ENCODE data around the gene SHROOM3. TPM values are rescaled to one million over a fixed set of nuclear protein-coding genes. Genes with fewer than 3 reads are reported as not detected.

The SHROOM3 gene
- total RNA-seq, 2 donors from 2014 or later: 18.1 to 21.8 TPM

- Histone ChIP-seq H3K36me3 (ENCODE audit: control insufficient read depth, insufficient read depth, low read length) (no peaks in the 10 kb centered on the region), H3K4me3 (ENCODE audit: low read length) (no peak overlapping the region), H3K27me3 (ENCODE audit: control insufficient read depth, insufficient read depth, low read length, poor library complexity, severe bottlenecking) (no peaks in the 10 kb centered on the region), H3K9ac (ENCODE audit: extremely low read depth, low read length, poor library complexity, severe bottlenecking) (no peak overlapping the region), H3K9me3 (ENCODE audit: control insufficient read depth, low read length) (no peaks in the 10 kb centered on the region), H3K4me1 (ENCODE audit: control insufficient read depth, insufficient read depth, low read length) (no peaks in the 10 kb centered on the region), H3K27ac (ENCODE audit: low read depth, low read length) (no peak overlapping the region)
- peaks cover 4% of the 10 kb centered on the region for H3K27me3 Mint-ChIP-seq (ENCODE audit: insufficient read depth)
- H3K27ac Mint-ChIP-seq: no peak overlapping the region
- no peaks in the 10 kb centered on the region for H3K36me3 Mint-ChIP-seq (ENCODE audit: low read depth)
- no peaks in the 10 kb centered on the region for H3K9me3 Mint-ChIP-seq
- TF ChIP-seq CTCF (conservative IDR thresholded peaks at IDR 0.05): no peak
- DNase-seq: no peak
- H3K4me3 Mint-ChIP-seq: no peak overlapping the region
- WGBS, 2 experiments (ENCODE audit: insufficient coverage in 1 of 2, insufficient read length in 1 of 2): 95 to 100% methylated on average over 1 to 2 of the region's 2 CpGs
- no peaks in the 10 kb centered on the region for H3K4me1 Mint-ChIP-seq
These were observed 222.4 kb downstream of the SHROOM3 start for GRCh38 chr4:76657443-76657842.

DNA sequence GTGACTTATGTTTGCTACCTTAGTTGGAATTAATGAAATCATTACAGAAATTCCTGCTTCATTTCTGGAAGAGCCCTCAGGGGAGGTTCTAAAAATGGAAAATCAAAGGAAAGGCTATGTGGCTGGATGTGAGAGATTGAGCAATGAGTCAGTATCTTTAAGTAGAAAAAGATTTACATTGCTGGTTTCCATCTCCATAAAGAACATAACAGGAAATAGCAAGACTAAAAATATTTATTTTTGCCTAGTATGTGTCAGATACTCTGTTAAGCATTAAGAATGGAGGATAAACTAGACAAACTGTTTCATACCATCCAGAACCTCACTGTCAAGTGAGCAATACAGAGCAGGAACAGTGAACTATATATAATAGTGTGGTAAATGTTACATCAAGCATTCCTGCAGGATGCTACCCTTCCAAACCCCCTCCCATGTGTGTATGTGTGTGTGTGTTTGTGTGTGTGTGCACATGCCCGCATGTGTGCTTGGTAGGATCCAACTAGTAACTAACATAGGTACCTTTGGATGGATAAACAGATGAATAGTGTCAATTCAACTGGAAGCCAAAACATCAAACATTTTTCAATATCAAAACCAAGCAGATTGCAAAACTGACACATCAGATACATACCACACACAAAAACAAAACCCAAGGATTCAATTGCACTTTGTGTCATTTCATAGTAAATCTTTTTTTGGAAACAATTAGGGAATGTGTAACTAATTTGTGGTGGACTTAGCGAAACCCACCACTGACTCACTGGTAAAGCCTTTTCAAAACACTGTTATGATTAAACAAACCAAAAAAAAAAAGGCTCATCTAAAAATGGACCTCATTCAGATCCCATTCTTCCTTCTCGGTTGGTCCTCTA, 223.4 kb downstream of the SHROOM3 start:
- no peak overlapping the region for H3K4me3 Mint-ChIP-seq
- Histone ChIP-seq H3K4me3 (ENCODE audit: low read length) (no peak overlapping the region), H3K9me3 (ENCODE audit: control insufficient read depth, low read length) (no peaks in the 10 kb centered on the region), H3K9ac (ENCODE audit: extremely low read depth, low read length, poor library complexity, severe bottlenecking) (no peak overlapping the region), H3K4me1 (ENCODE audit: control insufficient read depth, insufficient read depth, low read length) (no peaks in the 10 kb centered on the region), H3K27me3 (ENCODE audit: control insufficient read depth, insufficient read depth, low read length, poor library complexity, severe bottlenecking) (no peaks in the 10 kb centered on the region), H3K36me3 (ENCODE audit: control insufficient read depth, insufficient read depth, low read length) (no peaks in the 10 kb centered on the region), H3K27ac (ENCODE audit: low read depth, low read length) (no peak overlapping the region)
- peaks cover 5% of the 10 kb centered on the region for H3K27me3 Mint-ChIP-seq (ENCODE audit: insufficient read depth)
- no peak for TF ChIP-seq CTCF (conservative IDR thresholded peaks at IDR 0.05)
- no peak overlapping the region for H3K27ac Mint-ChIP-seq
- DNase-seq: no peak
- no peaks in the 10 kb centered on the region for H3K9me3 Mint-ChIP-seq
- H3K36me3 Mint-ChIP-seq (ENCODE audit: low read depth): no peaks in the 10 kb centered on the region
- H3K4me1 Mint-ChIP-seq: no peaks in the 10 kb centered on the region
- WGBS, 2 experiments (ENCODE audit: insufficient coverage in 1 of 2, insufficient read length in 1 of 2): 67 to 90% methylated on average over 1 to 3 of the region's 3 CpGs

- Mint-ChIP-seq H3K27me3 (ENCODE audit: insufficient read depth) (peaks cover 5% of the 10 kb centered on the region), H3K4me3 (no peak overlapping the region), H3K27ac (no peak overlapping the region), H3K36me3 (ENCODE audit: low read depth) (no peaks in the 10 kb centered on the region), H3K4me1 (no peaks in the 10 kb centered on the region), H3K9me3 (no peaks in the 10 kb centered on the region)
- TF ChIP-seq CTCF (conservative IDR thresholded peaks at IDR 0.05): no peak
- 100% methylated on average over 1 of the region's 1 CpG; no CpG with 5 or more reads in 1 of the 2 experiments for WGBS, 2 experiments (ENCODE audit: insufficient coverage in 1 of 2, insufficient read length in 1 of 2)
- H3K9me3 ChIP-seq (ENCODE audit: control insufficient read depth, low read length): no peaks in the 10 kb centered on the region
- H3K9ac ChIP-seq (ENCODE audit: extremely low read depth, low read length, poor library complexity, severe bottlenecking): no peak overlapping the region
- H3K27ac ChIP-seq (ENCODE audit: low read depth, low read length): no peak overlapping the region
- no peaks in the 10 kb centered on the region for H3K4me1 ChIP-seq (ENCODE audit: control insufficient read depth, insufficient read depth, low read length)
- H3K4me3 ChIP-seq (ENCODE audit: low read length): no peak overlapping the region
- no peak for DNase-seq
- no peaks in the 10 kb centered on the region for H3K36me3 ChIP-seq (ENCODE audit: control insufficient read depth, insufficient read depth, low read length)
- no peaks in the 10 kb centered on the region for H3K27me3 ChIP-seq (ENCODE audit: control insufficient read depth, insufficient read depth, low read length, poor library complexity, severe bottlenecking)
These were observed 224.1 kb downstream of the SHROOM3 start for GRCh38 chr4:76659103-76659490.

All from endodermal cell (in vitro differentiated cells).